ENCODE measurements around the gene TMED7.

GRCh38 chr5:115649541-115649940, 23.7 kb upstream of the TMED7 start:
- no peak for TF ChIP-seq CTCF (conservative IDR thresholded peaks at IDR 0.05 in 1 of 2, IDR thresholded peaks at IDR 0.05 in 1 of 2; ENCODE audit: extremely low read depth in 1 of 2, insufficient read depth in 1 of 2, low read depth in 1 of 2, low read length in 2 of 2)
- no peak for TF ChIP-seq EZH2 (IDR thresholded peaks at IDR 0.05; ENCODE audit: borderline replicate concordance, low read length)

Data from mammary epithelial cell (primary cell).